ENCODE data around the gene PLCB4. TPM values are rescaled to one million over a fixed set of nuclear protein-coding genes. Genes with fewer than 3 reads are reported as not detected.

The PLCB4 gene
- total and polyA plus RNA-seq, 2 experiments from 2014 or later, result 6.5 to 16.1 TPM

DNA sequence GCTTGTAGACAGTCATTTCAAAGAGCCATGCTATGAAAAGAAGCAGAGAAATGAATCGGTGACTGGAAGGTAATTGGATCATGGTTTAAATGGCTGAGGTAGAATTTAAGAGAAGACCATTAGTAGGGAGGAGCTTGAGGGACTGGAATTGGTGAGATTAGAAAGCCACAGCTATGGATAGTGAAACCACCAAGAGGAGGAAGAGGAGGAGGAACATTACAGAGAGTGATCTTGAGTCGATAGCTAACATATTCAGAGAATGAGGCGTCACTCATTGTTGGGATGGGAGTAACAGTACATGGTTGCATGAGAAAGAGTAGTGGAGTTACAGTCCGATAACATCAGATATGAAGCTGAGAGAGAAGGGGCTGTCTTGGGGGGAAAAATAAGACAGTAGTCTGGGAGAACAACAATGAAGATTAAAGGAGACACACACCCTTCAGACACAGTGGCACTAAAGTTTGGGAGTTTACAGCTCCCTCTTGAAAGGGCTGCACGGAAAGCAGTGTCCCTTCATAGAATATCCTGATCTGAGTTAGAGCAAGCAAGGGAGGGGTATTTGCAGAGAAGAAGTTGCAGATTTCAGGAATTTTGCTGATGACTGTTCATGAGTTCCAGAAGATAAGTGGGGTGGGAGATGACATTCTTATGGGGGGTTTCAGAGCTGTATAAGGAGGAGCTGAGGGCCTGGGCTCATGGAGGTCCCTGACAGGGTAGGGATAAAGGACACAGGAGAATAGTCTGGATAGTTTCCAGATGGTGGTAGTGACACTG is 430.4 kb downstream of the PLCB4 start:
- no peaks in the 10 kb centered on the region for H3K36me3 Mint-ChIP-seq (ENCODE audit: low read depth)
- Histone ChIP-seq H2AFZ (no peak overlapping the region), H3K4me2 (no peak overlapping the region), H4K20me1 (replicated peaks; ENCODE audit: insufficient read depth) (no peaks in the 10 kb centered on the region; the same call in 1 of the 2 replicates), H3K79me2 (replicated peaks; ENCODE audit: insufficient read depth) (no peaks in the 10 kb centered on the region), H3F3A (replicated peaks; ENCODE audit: low read depth) (no peaks in the 10 kb centered on the region), H3K27me3 (ENCODE audit: insufficient read depth) (peaks cover 3% of the 10 kb centered on the region), H3K27ac (ENCODE audit: low read depth) (no peak overlapping the region), H3K4me1 (ENCODE audit: insufficient read depth) (peaks cover 4% of the 10 kb centered on the region; the same call in 1 of the 2 replicates), H3K36me3 (ENCODE audit: insufficient read depth) (no peaks in the 10 kb centered on the region), H3K9me2 (ENCODE audit: insufficient read depth) (peaks cover 27% of the 10 kb centered on the region; the same call in 1 of the 2 replicates), H3K4me3 (no peak overlapping the region)
- no peak overlapping the region for H3K4me3 Mint-ChIP-seq
- TF ChIP-seq ZNF331 (CRISPR knock-in tag; IDR thresholded peaks at IDR 0.05; ENCODE audit: low read depth), result no peak
- TF ChIP-seq NANOG (IDR thresholded peaks at IDR 0.05; ENCODE audit: borderline replicate concordance), result no peak
- TF ChIP-seq, protein P1, sequence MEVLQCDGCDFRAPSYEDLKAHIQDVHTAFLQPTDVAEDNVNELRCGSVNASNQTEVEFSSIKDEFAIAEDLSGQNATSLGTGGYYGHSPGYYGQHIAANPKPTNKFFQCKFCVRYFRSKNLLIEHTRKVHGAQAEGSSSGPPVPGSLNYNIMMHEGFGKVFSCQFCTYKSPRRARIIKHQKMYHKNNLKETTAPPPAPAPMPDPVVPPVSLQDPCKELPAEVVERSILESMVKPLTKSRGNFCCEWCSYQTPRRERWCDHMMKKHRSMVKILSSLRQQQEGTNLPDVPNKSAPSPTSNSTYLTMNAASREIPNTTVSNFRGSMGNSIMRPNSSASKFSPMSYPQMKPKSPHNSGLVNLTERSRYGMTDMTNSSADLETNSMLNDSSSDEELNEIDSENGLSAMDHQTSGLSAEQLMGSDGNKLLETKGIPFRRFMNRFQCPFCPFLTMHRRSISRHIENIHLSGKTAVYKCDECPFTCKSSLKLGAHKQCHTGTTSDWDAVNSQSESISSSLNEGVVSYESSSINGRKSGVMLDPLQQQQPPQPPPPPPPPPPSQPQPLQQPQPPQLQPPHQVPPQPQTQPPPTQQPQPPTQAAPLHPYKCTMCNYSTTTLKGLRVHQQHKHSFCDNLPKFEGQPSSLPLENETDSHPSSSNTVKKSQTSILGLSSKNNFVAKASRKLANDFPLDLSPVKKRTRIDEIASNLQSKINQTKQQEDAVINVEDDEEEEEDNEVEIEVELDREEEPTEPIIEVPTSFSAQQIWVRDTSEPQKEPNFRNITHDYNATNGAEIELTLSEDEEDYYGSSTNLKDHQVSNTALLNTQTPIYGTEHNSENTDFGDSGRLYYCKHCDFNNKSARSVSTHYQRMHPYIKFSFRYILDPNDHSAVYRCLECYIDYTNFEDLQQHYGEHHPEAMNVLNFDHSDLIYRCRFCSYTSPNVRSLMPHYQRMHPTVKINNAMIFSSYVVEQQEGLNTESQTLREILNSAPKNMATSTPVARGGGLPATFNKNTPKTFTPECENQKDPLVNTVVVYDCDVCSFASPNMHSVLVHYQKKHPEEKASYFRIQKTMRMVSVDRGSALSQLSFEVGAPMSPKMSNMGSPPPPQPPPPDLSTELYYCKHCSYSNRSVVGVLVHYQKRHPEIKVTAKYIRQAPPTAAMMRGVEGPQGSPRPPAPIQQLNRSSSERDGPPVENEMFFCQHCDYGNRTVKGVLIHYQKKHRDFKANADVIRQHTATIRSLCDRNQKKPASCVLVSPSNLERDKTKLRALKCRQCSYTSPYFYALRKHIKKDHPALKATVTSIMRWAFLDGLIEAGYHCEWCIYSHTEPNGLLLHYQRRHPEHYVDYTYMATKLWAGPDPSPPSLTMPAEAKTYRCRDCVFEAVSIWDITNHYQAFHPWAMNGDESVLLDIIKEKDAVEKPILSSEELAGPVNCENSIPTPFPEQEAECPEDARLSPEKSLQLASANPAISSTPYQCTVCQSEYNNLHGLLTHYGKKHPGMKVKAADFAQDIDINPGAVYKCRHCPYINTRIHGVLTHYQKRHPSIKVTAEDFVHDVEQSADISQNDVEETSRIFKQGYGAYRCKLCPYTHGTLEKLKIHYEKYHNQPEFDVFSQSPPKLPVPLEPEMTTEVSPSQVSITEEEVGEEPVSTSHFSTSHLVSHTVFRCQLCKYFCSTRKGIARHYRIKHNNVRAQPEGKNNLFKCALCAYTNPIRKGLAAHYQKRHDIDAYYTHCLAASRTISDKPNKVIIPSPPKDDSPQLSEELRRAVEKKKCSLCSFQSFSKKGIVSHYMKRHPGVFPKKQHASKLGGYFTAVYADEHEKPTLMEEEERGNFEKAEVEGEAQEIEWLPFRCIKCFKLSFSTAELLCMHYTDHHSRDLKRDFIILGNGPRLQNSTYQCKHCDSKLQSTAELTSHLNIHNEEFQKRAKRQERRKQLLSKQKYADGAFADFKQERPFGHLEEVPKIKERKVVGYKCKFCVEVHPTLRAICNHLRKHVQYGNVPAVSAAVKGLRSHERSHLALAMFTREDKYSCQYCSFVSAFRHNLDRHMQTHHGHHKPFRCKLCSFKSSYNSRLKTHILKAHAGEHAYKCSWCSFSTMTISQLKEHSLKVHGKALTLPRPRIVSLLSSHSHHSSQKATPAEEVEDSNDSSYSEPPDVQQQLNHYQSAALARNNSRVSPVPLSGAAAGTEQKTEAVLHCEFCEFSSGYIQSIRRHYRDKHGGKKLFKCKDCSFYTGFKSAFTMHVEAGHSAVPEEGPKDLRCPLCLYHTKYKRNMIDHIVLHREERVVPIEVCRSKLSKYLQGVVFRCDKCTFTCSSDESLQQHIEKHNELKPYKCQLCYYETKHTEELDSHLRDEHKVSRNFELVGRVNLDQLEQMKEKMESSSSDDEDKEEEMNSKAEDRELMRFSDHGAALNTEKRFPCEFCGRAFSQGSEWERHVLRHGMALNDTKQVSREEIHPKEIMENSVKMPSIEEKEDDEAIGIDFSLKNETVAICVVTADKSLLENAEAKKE (CRISPR knock-in tag; IDR thresholded peaks at IDR 0.05), result no peak
- TF ChIP-seq POLR2AphosphoS5 (IDR thresholded peaks at IDR 0.05; ENCODE audit: low read depth), result no peak
- TF ChIP-seq, protein P2, sequence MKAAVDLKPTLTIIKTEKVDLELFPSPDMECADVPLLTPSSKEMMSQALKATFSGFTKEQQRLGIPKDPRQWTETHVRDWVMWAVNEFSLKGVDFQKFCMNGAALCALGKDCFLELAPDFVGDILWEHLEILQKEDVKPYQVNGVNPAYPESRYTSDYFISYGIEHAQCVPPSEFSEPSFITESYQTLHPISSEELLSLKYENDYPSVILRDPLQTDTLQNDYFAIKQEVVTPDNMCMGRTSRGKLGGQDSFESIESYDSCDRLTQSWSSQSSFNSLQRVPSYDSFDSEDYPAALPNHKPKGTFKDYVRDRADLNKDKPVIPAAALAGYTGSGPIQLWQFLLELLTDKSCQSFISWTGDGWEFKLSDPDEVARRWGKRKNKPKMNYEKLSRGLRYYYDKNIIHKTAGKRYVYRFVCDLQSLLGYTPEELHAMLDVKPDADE (IDR thresholded peaks at IDR 0.05), result no peak
- TF ChIP-seq, protein P3, sequence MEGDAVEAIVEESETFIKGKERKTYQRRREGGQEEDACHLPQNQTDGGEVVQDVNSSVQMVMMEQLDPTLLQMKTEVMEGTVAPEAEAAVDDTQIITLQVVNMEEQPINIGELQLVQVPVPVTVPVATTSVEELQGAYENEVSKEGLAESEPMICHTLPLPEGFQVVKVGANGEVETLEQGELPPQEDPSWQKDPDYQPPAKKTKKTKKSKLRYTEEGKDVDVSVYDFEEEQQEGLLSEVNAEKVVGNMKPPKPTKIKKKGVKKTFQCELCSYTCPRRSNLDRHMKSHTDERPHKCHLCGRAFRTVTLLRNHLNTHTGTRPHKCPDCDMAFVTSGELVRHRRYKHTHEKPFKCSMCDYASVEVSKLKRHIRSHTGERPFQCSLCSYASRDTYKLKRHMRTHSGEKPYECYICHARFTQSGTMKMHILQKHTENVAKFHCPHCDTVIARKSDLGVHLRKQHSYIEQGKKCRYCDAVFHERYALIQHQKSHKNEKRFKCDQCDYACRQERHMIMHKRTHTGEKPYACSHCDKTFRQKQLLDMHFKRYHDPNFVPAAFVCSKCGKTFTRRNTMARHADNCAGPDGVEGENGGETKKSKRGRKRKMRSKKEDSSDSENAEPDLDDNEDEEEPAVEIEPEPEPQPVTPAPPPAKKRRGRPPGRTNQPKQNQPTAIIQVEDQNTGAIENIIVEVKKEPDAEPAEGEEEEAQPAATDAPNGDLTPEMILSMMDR (conservative IDR thresholded peaks at IDR 0.05; ENCODE audit: low read depth in 2 of 2), result no peak
- DNase-seq (ENCODE audit: low spot score) (no peak), ATAC-seq (no peak)
- peaks cover 8% of the 10 kb centered on the region; the same call in 2 of the 3 replicates for H3K4me1 Mint-ChIP-seq
- H3K27me3 Mint-ChIP-seq (ENCODE audit: insufficient read depth, low read depth, poor library complexity), result peaks cover 1% of the 10 kb centered on the region
- no peak overlapping the region for H3K27ac Mint-ChIP-seq
- H3K9me3 Mint-ChIP-seq, result no peaks in the 10 kb centered on the region

All from GM23338 (cell line).